Suprapubic skin (tissue), 4 donors: ENCODE results near the gene ITPR2.

ENCODE experiments used
- POLR2A ChIP-seq, 2 donors: fragments of 450-650 bp; IDR thresholded peaks; one replicate each; pipeline ENCODE4 v1.6.1; 2017; ENCODE audit warnings: antibody characterized with exemption in 2 of 2, mild to moderate bottlenecking in 2 of 2, moderate library complexity in 2 of 2
- POLR2AphosphoS5 ChIP-seq, 3 donors: sonication (generic); formaldehyde crosslinking; IDR thresholded peaks; one replicate each; pipeline ENCODE4 v1.6.1; 2017; ENCODE audit warnings: antibody characterized with exemption in 3 of 3

- no peak for TF ChIP-seq POLR2A (IDR thresholded peaks at IDR 0.05)
- TF ChIP-seq POLR2AphosphoS5 (IDR thresholded peaks at IDR 0.05) = no peak
Observed at GRCh38 chr12:26347300-26347699, 485.7 kb downstream of the ITPR2 start.
